Measurements from ENCODE around the gene STMP1. TPM values are rescaled to one million over a fixed set of nuclear protein-coding genes. Genes with fewer than 3 reads are reported as not detected.
"Not testable (repeated sequence)": the region's sequence is repeated elsewhere in the genome, so short reads cannot be mapped to it uniquely, and the experiment has no call there.

The STMP1 gene
- polyA plus RNA-seq, 4 donors: 75.5 to 92.1 (median 82.1) TPM

GRCh38 chr7:135662123-135662372 is 266 bp upstream of the STMP1 start:
- DNase-seq (ENCODE audit: low read depth in 4 of 4, low spot score in 2 of 4): no peak

- no peak for DNase-seq (ENCODE audit: low read depth in 4 of 4, low spot score in 2 of 4)
Measured at GRCh38 chr7:135664046-135664589, 1.8 kb downstream of the STMP1 start.

GRCh38 chr7:135665042-135665441 is 2.7 kb downstream of the STMP1 start:
- DNase-seq (ENCODE audit: low read depth in 4 of 4, low spot score in 2 of 4): no peak

- DNase-seq (ENCODE audit: low read depth in 4 of 4, low spot score in 2 of 4): no peak
Measured at GRCh38 chr7:135666156-135666555, 3.8 kb downstream of the STMP1 start.

- no peak for DNase-seq (ENCODE audit: low read depth in 4 of 4, low spot score in 2 of 4)
Measured at GRCh38 chr7:135666846-135667245, 4.5 kb downstream of the STMP1 start.

- DNase-seq (ENCODE audit: low read depth in 4 of 4, low spot score in 2 of 4): not testable (repeated sequence)
Measured at GRCh38 chr7:135667626-135668025, 5.3 kb downstream of the STMP1 start.

GRCh38 chr7:135668852-135669395 is 6.6 kb downstream of the STMP1 start:
- DNase-seq (ENCODE audit: low read depth in 4 of 4, low spot score in 2 of 4): not testable (repeated sequence)

GRCh38 chr7:135669774-135670173 is 7.5 kb downstream of the STMP1 start:
- DNase-seq (ENCODE audit: low read depth in 4 of 4, low spot score in 2 of 4): no peak

- no peak for DNase-seq (ENCODE audit: low read depth in 4 of 4, low spot score in 2 of 4)
Measured at GRCh38 chr7:135670179-135670578, 7.9 kb downstream of the STMP1 start.

- DNase-seq (ENCODE audit: low read depth in 4 of 4, low spot score in 2 of 4): no peak
Measured at GRCh38 chr7:135672560-135673359, 10.4 kb downstream of the STMP1 start.

- DNase-seq (ENCODE audit: low read depth in 4 of 4, low spot score in 2 of 4): no peak
Measured at GRCh38 chr7:135673360-135673706, 11.0 kb downstream of the STMP1 start.

- no peak for DNase-seq (ENCODE audit: low read depth in 4 of 4, low spot score in 2 of 4)
Measured at GRCh38 chr7:135678612-135679575, 16.6 kb downstream of the STMP1 start.

GRCh38 chr7:135681762-135682161 is 19.4 kb downstream of the STMP1 start:
- DNase-seq (ENCODE audit: low read depth in 4 of 4, low spot score in 2 of 4): no peak

GRCh38 chr7:135682191-135682590 is 19.9 kb downstream of the STMP1 start:
- DNase-seq (ENCODE audit: low read depth in 4 of 4, low spot score in 2 of 4): no peak

- no peak for DNase-seq (ENCODE audit: low read depth in 4 of 4, low spot score in 2 of 4)
Measured at GRCh38 chr7:135683609-135684008, 21.3 kb downstream of the STMP1 start.

GRCh38 chr7:135684136-135684535 is 21.8 kb downstream of the STMP1 start:
- no peak for DNase-seq (ENCODE audit: low read depth in 4 of 4, low spot score in 2 of 4)

- DNase-seq (ENCODE audit: low read depth in 4 of 4, low spot score in 2 of 4): no peak
Measured at GRCh38 chr7:135684699-135685098, 22.4 kb downstream of the STMP1 start.

GRCh38 chr7:135685306-135686084 is 23.2 kb downstream of the STMP1 start:
- DNase-seq (ENCODE audit: low read depth in 4 of 4, low spot score in 2 of 4): no peak

GRCh38 chr7:135687466-135687865 is 25.2 kb downstream of the STMP1 start:
- DNase-seq (ENCODE audit: low read depth in 4 of 4, low spot score in 2 of 4): no peak

GRCh38 chr7:135690566-135690965 is 28.3 kb downstream of the STMP1 start:
- DNase-seq (ENCODE audit: low read depth in 4 of 4, low spot score in 2 of 4): no peak

GRCh38 chr7:135692055-135692454 is 29.7 kb downstream of the STMP1 start:
- DNase-seq (ENCODE audit: low read depth in 4 of 4, low spot score in 2 of 4): no peak

All from left renal cortex interstitium (tissue), 4 donors.